ENCODE measurements around the gene CEP104. TPM values are rescaled to one million over a fixed set of nuclear protein-coding genes. Genes with fewer than 3 reads are reported as not detected.

The CEP104 gene
- total RNA-seq, 1 experiment from 2014 or later, result 34.5 TPM

GRCh38 chr1:3816331-3817137, 40.5 kb downstream of the CEP104 start:
- Histone ChIP-seq H2BK5ac (ENCODE audit: insufficient read length, low read length) (no peak overlapping the region), H3K9ac (ENCODE audit: extremely low read depth, insufficient read length, low read length) (no peak overlapping the region), H2BK15ac (ENCODE audit: low read depth, low read length) (no peak overlapping the region), H3K56ac (ENCODE audit: insufficient read length, low read depth, low read length) (no peak overlapping the region), H3K18ac (ENCODE audit: insufficient read length, low read depth, low read length) (no peak overlapping the region), H2BK20ac (ENCODE audit: low read depth, low read length, poor library complexity, severe bottlenecking) (no peak overlapping the region), H3K27ac (ENCODE audit: insufficient read length, low read depth, low read length) (no peak overlapping the region), H3K4ac (ENCODE audit: low read depth, low read length) (no peak overlapping the region), H3K9me3 (ENCODE audit: control insufficient read depth, low read depth, low read length) (no peaks in the 10 kb centered on the region), H3K79me1 (ENCODE audit: insufficient read depth, low read depth, low read length, poor library complexity, severe bottlenecking) (no peaks in the 10 kb centered on the region), H3K27me3 (ENCODE audit: insufficient read depth, low read length) (no peaks in the 10 kb centered on the region), H3K14ac (ENCODE audit: insufficient read depth, low read length) (no peak overlapping the region), H2BK12ac (ENCODE audit: insufficient read length, low read depth, low read length) (no peak overlapping the region), H2AFZ (ENCODE audit: low read length) (no peak overlapping the region), H3K79me2 (ENCODE audit: insufficient read depth, low read length) (no peaks in the 10 kb centered on the region), H3K4me1 (ENCODE audit: insufficient read depth, low read length) (no peaks in the 10 kb centered on the region), H4K5ac (ENCODE audit: insufficient read length, low read depth, low read length) (no peak overlapping the region), H3T11ph (ENCODE audit: low read length) (no peak overlapping the region), H3K4me2 (ENCODE audit: insufficient read depth, insufficient read length, low read length) (no peak overlapping the region), H3K23ac (ENCODE audit: insufficient read length, low read depth, low read length) (no peak overlapping the region), H4K8ac (replicated peaks; ENCODE audit: insufficient read length, low read depth, low read length) (no peak overlapping the region), H2AK5ac (ENCODE audit: insufficient read length, low read length) (no peak overlapping the region), H3K23me2 (ENCODE audit: insufficient read length, low read depth, low read length, poor library complexity, severe bottlenecking) (no peaks in the 10 kb centered on the region), H4K20me1 (ENCODE audit: control insufficient read depth, insufficient read depth, insufficient read length) (no peaks in the 10 kb centered on the region), H2BK120ac (ENCODE audit: low read depth, low read length, poor library complexity, severe bottlenecking) (no peak overlapping the region), H4K91ac (ENCODE audit: insufficient read length, low read depth, low read length) (no peak overlapping the region)
- TF ChIP-seq CTCF (conservative IDR thresholded peaks at IDR 0.05), result no peak
- Mint-ChIP-seq H3K36me3 (ENCODE audit: insufficient read depth in 1 of 3, low read depth in 3 of 3) (peaks cover 2 to 12% (median 5%) of the 10 kb centered on the region in 3 experiments; a peak in 5 of 7 replicates), H3K27ac (no peak overlapping the region), H3K4me3 (no peak overlapping the region), H3K9me3 (no peaks in the 10 kb centered on the region), H3K4me1 (peaks cover 2 to 3% of the 10 kb centered on the region in 2 experiments), H3K27me3 (ENCODE audit: low read depth) (peaks cover under 1% of the 10 kb centered on the region; the same call in 1 of the 2 replicates)
- no CpG with 5 or more reads among the region's 38 CpGs for WGBS (ENCODE audit: extremely low coverage, insufficient read length, low lambda C conversion rate)
- DNase-seq, result no peak

All from H9 (cell line).